SK-N-SH (cell line): ENCODE measurements around the gene LRRC75A. TPM values are rescaled to one million over a fixed set of nuclear protein-coding genes. Genes with fewer than 3 reads are reported as not detected.

Experiments
- CTCF ChIA-PET: fragments of 300-600, 350-600 bp; formaldehyde crosslinking; extraction: SDS; loops from one replicate; lab custom pipeline; 2021; lab: Yijun Ruan, JAX
- POLR2A ChIA-PET: fragments of 350-600 bp; sonication (Branson Sonifier 250); formaldehyde crosslinking; extraction: SDS; loops from one replicate; lab custom pipeline; 2020; ENCODE audit warnings: antibody characterized with exemption, inconsistent platforms; lab: Yijun Ruan, JAX
- DNase-seq: peaks from one replicate; pipeline ENCODE4 v3.0.0; 2012
- H2AFZ ChIP-seq: fragments of 200-600 bp; sonication (generic); 2 replicates; pipeline ENCODE4 v1.8.1; 2016; ENCODE audit warnings: antibody characterized with exemption, mild to moderate bottlenecking, low read depth
- H3F3A ChIP-seq: fragments of 200-600 bp; sonication (generic); replicated peaks from 2 replicates; pipeline ENCODE3; 2016; ENCODE audit warnings: antibody characterized with exemption, mild to moderate bottlenecking; ENCODE audit not compliant: insufficient read depth
- H3K27ac ChIP-seq, 2 experiments: fragments of 200-500 bp in 1 of 2; fragments of 200-600 bp in 1 of 2; sonication (Bioruptor generic) in 1 of 2; sonication (generic), shearing (Covaris generic) in 1 of 2; 2 replicates each; pipeline versions ENCODE4 v1.5.1 to v1.6.1; 2014 to 2016; ENCODE audit warnings: low read depth in 2 of 2, inconsistent platforms in 1 of 2, low read length in 1 of 2, mild to moderate bottlenecking in 1 of 2, mixed read lengths in 1 of 2
- H3K27me3 ChIP-seq: fragments of 200-600 bp; sonication (generic), shearing (Covaris generic); 2 replicates; pipeline ENCODE4 v1.6.1; 2016; ENCODE audit warnings: mixed run types; ENCODE audit not compliant: insufficient read depth
- H3K36me3 ChIP-seq, 2 experiments: fragments of 200-500 bp in 1 of 2; fragments of 200-600 bp in 1 of 2; sonication (Bioruptor generic) in 1 of 2; sonication (generic) in 1 of 2; replicated peaks in 1 of 2; 2 replicates each; pipeline versions ENCODE3 to v1.5.1; 2014 to 2016; ENCODE audit warnings: low read length in 1 of 2, mild to moderate bottlenecking in 1 of 2; ENCODE audit not compliant: insufficient read depth in 2 of 2, control insufficient read depth in 1 of 2
- H3K4me1 ChIP-seq, 2 experiments: fragments of 200-500 bp in 1 of 2; fragments of 200-600 bp in 1 of 2; sonication (Bioruptor generic) in 1 of 2; sonication (generic), shearing (Covaris generic) in 1 of 2; 2 replicates each; pipeline versions ENCODE4 v1.5.1 to v1.6.1; 2014 to 2016; ENCODE audit warnings: low read depth in 1 of 2, low read length in 1 of 2, mixed run types in 1 of 2; ENCODE audit not compliant: insufficient read depth in 2 of 2, control insufficient read depth in 1 of 2
- H3K4me2 ChIP-seq: fragments of 200-600 bp; sonication (generic), shearing (Covaris generic); 2 replicates; pipeline ENCODE4 v1.6.1; 2017; ENCODE audit warnings: mixed run types
- H3K4me3 ChIP-seq, 2 experiments: fragments of 200-500 bp in 1 of 2; fragments of 200-600 bp in 1 of 2; sonication (Bioruptor generic) in 1 of 2; sonication (generic), shearing (Covaris generic) in 1 of 2; 2 replicates each; pipeline versions ENCODE4 v1.5.1 to v1.8.1; 2014 to 2016; ENCODE audit warnings: low read depth in 2 of 2, inconsistent platforms in 1 of 2, low read length in 1 of 2, mild to moderate bottlenecking in 1 of 2, mixed read lengths in 1 of 2, moderate library complexity in 1 of 2
- H3K79me2 ChIP-seq: fragments of 200-600 bp; sonication (generic); 2 replicates; pipeline ENCODE4 v1.8.1; 2017; ENCODE audit warnings: mild to moderate bottlenecking; ENCODE audit not compliant: insufficient read depth
- H3K9ac ChIP-seq: fragments of 200-600 bp; sonication (generic); 2 replicates; pipeline ENCODE4 v1.6.1; 2017; ENCODE audit warnings: mixed run types
- H3K9me2 ChIP-seq: fragments of 200-600 bp; sonication (generic); 2 replicates; pipeline ENCODE4 v1.6.1; 2017; ENCODE audit warnings: mixed run types
- H3K9me3 ChIP-seq: fragments of 200-600 bp; sonication (generic); 2 replicates; pipeline ENCODE4 v1.6.1; 2017; ENCODE audit warnings: mixed run types, mild to moderate bottlenecking, moderate library complexity
- H4K20me1 ChIP-seq: fragments of 200-600 bp; sonication (generic); 2 replicates; pipeline ENCODE4 v1.6.1; 2017; ENCODE audit warnings: mild to moderate bottlenecking, mixed run types; ENCODE audit not compliant: insufficient read depth
- EP300 ChIP-seq, 2 experiments: IDR thresholded peaks; 2 replicates each; pipeline versions ENCODE4 v1.4.0 to v1.6.1; 2012; ENCODE audit warnings: borderline replicate concordance in 1 of 2, low read depth in 1 of 2, low read length in 1 of 2
- FOSL2 ChIP-seq: IDR thresholded peaks from 2 replicates; pipeline ENCODE4 v1.4.0; 2012; ENCODE audit warnings: low read depth, mild to moderate bottlenecking, moderate library complexity, borderline replicate concordance
- FOXJ3 ChIP-seq: sonication (generic); formaldehyde crosslinking; IDR thresholded peaks from 2 replicates; pipeline ENCODE4 v1.5.1; 2020; ENCODE audit warnings: mild to moderate bottlenecking, missing genetic modification reagents
- GABPA ChIP-seq: IDR thresholded peaks from 2 replicates; pipeline ENCODE4 v1.4.0; 2012; ENCODE audit warnings: low read depth, mild to moderate bottlenecking
- GATA2 ChIP-seq: sonication (generic); formaldehyde crosslinking; IDR thresholded peaks from 2 replicates; pipeline ENCODE4 v1.5.0; 2020; ENCODE audit warnings: mild to moderate bottlenecking, missing genetic modification reagents
- NFIC ChIP-seq: IDR thresholded peaks from 2 replicates; pipeline ENCODE4 v1.4.0; 2012; ENCODE audit warnings: borderline replicate concordance
- NRF1 ChIP-seq: IDR thresholded peaks from 2 replicates; pipeline ENCODE4 v1.6.1; 2012; ENCODE audit warnings: low read depth, mild to moderate bottlenecking, low read length
- POLR2AphosphoS5 ChIP-seq: IDR thresholded peaks from 2 replicates; pipeline ENCODE4 v1.6.1; 2012; ENCODE audit warnings: low read depth, low read length
- RAD21 ChIP-seq: IDR thresholded peaks from 2 replicates; pipeline ENCODE4 v1.6.1; 2012; ENCODE audit warnings: mild to moderate bottlenecking, low read length
- RCOR1 ChIP-seq: fragments of 150-350 bp; IDR thresholded peaks from 2 replicates; pipeline ENCODE4 v1.6.1; 2017; ENCODE audit warnings: antibody characterized with exemption, low read length
- RFX5 ChIP-seq: IDR thresholded peaks from 2 replicates; pipeline ENCODE4 v1.6.1; 2012; ENCODE audit warnings: mild to moderate bottlenecking, improper control_type of control experiment, low read length
- SIN3A ChIP-seq: IDR thresholded peaks from 2 replicates; pipeline ENCODE4 v1.6.1; 2012; ENCODE audit warnings: low read depth, mild to moderate bottlenecking, low read length, moderate library complexity, borderline replicate concordance
- TEAD4 ChIP-seq: IDR thresholded peaks from 2 replicates; pipeline ENCODE4 v1.4.0; 2012; ENCODE audit warnings: mild to moderate bottlenecking, borderline replicate concordance; ENCODE audit not compliant: insufficient read depth
- YY1 ChIP-seq: IDR thresholded peaks from 2 replicates; pipeline ENCODE4 v1.4.0; 2012; ENCODE audit warnings: low read depth, mild to moderate bottlenecking
- WGBS: methylation state at CpG from one replicate; pipeline ENCODE4 v1.1.6; 2017; ENCODE audit warnings: low lambda C conversion rate; 5-methylcytosine and 5-hydroxymethylcytosine counted together
- polyA plus RNA-seq, 3 experiments: library from polyadenylated mRNA; depleted of rRNA; stranded (reverse); fragments of >200 nt; gene quantifications; 2 replicates each; pipeline ENCODE4 v1.2.3, GENCODE V29; 2012
- TF ChIP-seq, protein P1 (sequence below): IDR thresholded peaks from 2 replicates; pipeline ENCODE4; 2012
- TF ChIP-seq, protein P2 (sequence below): fragments of 200-600 bp; sonication (generic); IDR thresholded peaks from 2 replicates; pipeline ENCODE4 v1.6.1; 2017; ENCODE audit warnings: antibody characterized with exemption, mild to moderate bottlenecking, moderate library complexity
- TF ChIP-seq, protein P3 (sequence below): IDR thresholded peaks from 2 replicates; pipeline ENCODE4 v1.4.0; 2012; ENCODE audit warnings: low read depth

Gene LRRC75A
- polyA plus RNA-seq, 1 of the 3 experiments (the other 2 are of a cell fraction): 1.2 TPM

DNA sequence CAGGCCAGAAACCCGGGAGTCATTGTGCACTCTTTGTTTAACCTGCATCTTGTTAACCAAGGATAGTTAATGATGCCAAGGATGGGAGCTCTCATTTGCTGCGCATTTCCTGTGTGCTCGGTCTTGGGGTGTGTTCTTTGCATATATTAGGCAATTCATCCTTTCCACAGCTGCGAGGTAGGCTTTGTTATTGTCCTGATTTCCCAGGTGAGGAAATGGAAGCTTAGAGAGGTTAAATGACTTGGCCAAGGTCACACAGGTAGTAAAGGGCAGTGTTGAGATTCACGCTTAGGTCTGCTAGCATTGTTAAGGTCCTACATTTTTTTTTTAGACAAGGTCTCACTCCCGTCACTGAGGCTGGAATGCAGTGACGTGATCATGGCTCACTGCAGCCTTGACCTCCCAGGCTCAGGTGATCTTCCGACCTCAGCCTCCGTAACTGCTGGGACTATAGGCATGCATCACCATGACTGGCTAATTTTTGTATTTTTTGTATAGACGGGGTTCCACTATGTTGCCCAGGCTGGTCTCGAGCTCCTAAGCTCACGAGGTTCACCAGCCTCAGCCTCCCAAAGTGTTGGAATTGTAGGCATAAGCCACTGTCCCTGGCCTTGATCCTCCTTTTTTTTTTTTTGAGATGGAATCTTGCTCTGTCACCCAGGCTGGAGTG lies 5.0 kb upstream of the LRRC75A start:
- WGBS: 68% methylated on average over 12 of the region's 12 CpGs
- Histone ChIP-seq H3K79me2 (no peaks in the 10 kb centered on the region), H3K36me3 (no peaks in the 10 kb centered on the region), H3K4me1 (peaks cover 0 to 2% of the 10 kb centered on the region in 2 experiments; a peak in 1 of 4 replicates), H3K4me2 (no peak overlapping the region), H3F3A (no peaks in the 10 kb centered on the region), H3K9me2 (no peaks in the 10 kb centered on the region), H4K20me1 (no peaks in the 10 kb centered on the region), H3K9ac (no peak overlapping the region), H3K27ac (no peak overlapping the region), H3K27me3 (peaks cover 29% of the 10 kb centered on the region; the same call in 1 of the 2 replicates), H3K4me3 (no peak overlapping the region), H3K9me3 (no peaks in the 10 kb centered on the region), H2AFZ (no peak overlapping the region)
- no peak for DNase-seq
- CTCF ChIA-PET: interaction anchor here (1.4 to 3.7 kb wide), 3 partner anchors 20 to 44 kb away, joined by 4 to 15 read pairs (median 10); no protein-coding TSS in a partner anchor
- TF ChIP-seq FOXJ3 (CRISPR knock-in tag): no peak
- TF ChIP-seq SIN3A: no peak
- TF ChIP-seq FOSL2: no peak
- TF ChIP-seq EP300 (IDR thresholded peaks at IDR 0.05; ENCODE audit: borderline replicate concordance in 1 of 2, low read depth in 1 of 2, low read length in 1 of 2): no peak
- TF ChIP-seq TEAD4: no peak
- TF ChIP-seq RCOR1: no peak
- no peak for TF ChIP-seq GABPA
- no peak for TF ChIP-seq NRF1
- no peak for TF ChIP-seq GATA2 (CRISPR knock-in tag)
- no peak for TF ChIP-seq RAD21
- TF ChIP-seq, protein P1, sequence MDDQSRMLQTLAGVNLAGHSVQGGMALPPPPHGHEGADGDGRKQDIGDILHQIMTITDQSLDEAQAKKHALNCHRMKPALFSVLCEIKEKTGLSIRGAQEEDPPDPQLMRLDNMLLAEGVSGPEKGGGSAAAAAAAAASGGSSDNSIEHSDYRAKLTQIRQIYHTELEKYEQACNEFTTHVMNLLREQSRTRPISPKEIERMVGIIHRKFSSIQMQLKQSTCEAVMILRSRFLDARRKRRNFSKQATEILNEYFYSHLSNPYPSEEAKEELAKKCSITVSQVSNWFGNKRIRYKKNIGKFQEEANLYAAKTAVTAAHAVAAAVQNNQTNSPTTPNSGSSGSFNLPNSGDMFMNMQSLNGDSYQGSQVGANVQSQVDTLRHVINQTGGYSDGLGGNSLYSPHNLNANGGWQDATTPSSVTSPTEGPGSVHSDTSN: no peak
- TF ChIP-seq, protein P2, sequence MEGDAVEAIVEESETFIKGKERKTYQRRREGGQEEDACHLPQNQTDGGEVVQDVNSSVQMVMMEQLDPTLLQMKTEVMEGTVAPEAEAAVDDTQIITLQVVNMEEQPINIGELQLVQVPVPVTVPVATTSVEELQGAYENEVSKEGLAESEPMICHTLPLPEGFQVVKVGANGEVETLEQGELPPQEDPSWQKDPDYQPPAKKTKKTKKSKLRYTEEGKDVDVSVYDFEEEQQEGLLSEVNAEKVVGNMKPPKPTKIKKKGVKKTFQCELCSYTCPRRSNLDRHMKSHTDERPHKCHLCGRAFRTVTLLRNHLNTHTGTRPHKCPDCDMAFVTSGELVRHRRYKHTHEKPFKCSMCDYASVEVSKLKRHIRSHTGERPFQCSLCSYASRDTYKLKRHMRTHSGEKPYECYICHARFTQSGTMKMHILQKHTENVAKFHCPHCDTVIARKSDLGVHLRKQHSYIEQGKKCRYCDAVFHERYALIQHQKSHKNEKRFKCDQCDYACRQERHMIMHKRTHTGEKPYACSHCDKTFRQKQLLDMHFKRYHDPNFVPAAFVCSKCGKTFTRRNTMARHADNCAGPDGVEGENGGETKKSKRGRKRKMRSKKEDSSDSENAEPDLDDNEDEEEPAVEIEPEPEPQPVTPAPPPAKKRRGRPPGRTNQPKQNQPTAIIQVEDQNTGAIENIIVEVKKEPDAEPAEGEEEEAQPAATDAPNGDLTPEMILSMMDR: no peak
- TF ChIP-seq YY1: no peak
- TF ChIP-seq POLR2AphosphoS5: no peak
- TF ChIP-seq NFIC: no peak
- TF ChIP-seq, protein P3, sequence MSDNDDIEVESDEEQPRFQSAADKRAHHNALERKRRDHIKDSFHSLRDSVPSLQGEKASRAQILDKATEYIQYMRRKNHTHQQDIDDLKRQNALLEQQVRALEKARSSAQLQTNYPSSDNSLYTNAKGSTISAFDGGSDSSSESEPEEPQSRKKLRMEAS: no peak
- no peak for TF ChIP-seq RFX5
- POLR2A ChIA-PET: no interaction called here
